Naive B cell (primary cell): ENCODE measurements around the gene ZNF792. TPM values are rescaled to one million over a fixed set of nuclear protein-coding genes. Genes with fewer than 3 reads are reported as not detected.
"Not testable (repeated sequence)": the region's sequence is repeated elsewhere in the genome, so short reads cannot be mapped to it uniquely, and the experiment has no call there.

ENCODE experiments used
- ATAC-seq, 2 donors: fragments of 150-1000 bp; cut with Tn5 transposase; 2 replicates each; pipeline ENCODE4 v1.10.0; 2021; ENCODE audit warnings: low read depth in 2 of 2, mild to moderate bottlenecking in 2 of 2, moderate library complexity in 2 of 2
- DNase-seq: peaks from one replicate; pipeline ENCODE4 v3.0.0; 2022
- H3K27ac Mint-ChIP-seq, 6 donors: one replicate each; pipeline ENCODE4 v1.8.0; 2020 to 2022; ENCODE audit warnings: mild to moderate bottlenecking in 6 of 6, mixed read lengths in 6 of 6, moderate library complexity in 5 of 6, inconsistent platforms in 2 of 6
- H3K27me3 Mint-ChIP-seq, 3 donors: one replicate each; pipeline ENCODE4 v1.8.0; 2021 to 2022; ENCODE audit warnings: mixed read lengths in 3 of 3, mild to moderate bottlenecking in 1 of 3
- H3K36me3 Mint-ChIP-seq, 2 donors: one replicate each; pipeline ENCODE4 v1.8.0; 2020 to 2022; ENCODE audit warnings: mixed read lengths in 2 of 2, inconsistent platforms in 1 of 2, mild to moderate bottlenecking in 1 of 2
- H3K4me1 Mint-ChIP-seq, 3 donors: one replicate each; pipeline ENCODE4 v1.8.0; 2020 to 2022; ENCODE audit warnings: mixed read lengths in 3 of 3, inconsistent platforms in 1 of 3, mild to moderate bottlenecking in 1 of 3, moderate library complexity in 1 of 3
- H3K4me3 Mint-ChIP-seq, 8 donors: one replicate each; pipeline ENCODE4 v1.8.0; 2020 to 2022; ENCODE audit warnings: mild to moderate bottlenecking in 8 of 8, mixed read lengths in 8 of 8, moderate library complexity in 8 of 8, inconsistent platforms in 2 of 8
- H3K9me3 Mint-ChIP-seq, 7 donors: one replicate each; pipeline ENCODE4 v1.8.0; 2020 to 2022; ENCODE audit warnings: mixed read lengths in 7 of 7, mild to moderate bottlenecking in 5 of 7, inconsistent platforms in 2 of 7, moderate library complexity in 1 of 7
- polyA plus RNA-seq, 6 donors: library from polyadenylated mRNA; unstranded; fragments of 300-500 nt; fragmentation: Illumina TruSeq; gene quantifications; one replicate each; pipeline ENCODE4 v1.2.3, GENCODE V29; 2021; ENCODE audit warnings: low read depth in 6 of 6

Gene ZNF792
- 10 to 100 TPM in 2 of 6 donors, 1 to 10 TPM in 4; 6.7 to 14.7 (median 8.8) TPM for polyA plus RNA-seq

- ATAC-seq = peak; percentile 75
- H3K27me3 Mint-ChIP-seq = peaks cover 0 to 11% (median 4%) of the 10 kb centered on the region in 3 donors
- H3K36me3 Mint-ChIP-seq = peaks cover 35 to 36% of the 10 kb centered on the region in 2 donors
- H3K9me3 Mint-ChIP-seq = peaks cover 24 to 69% (median 54%) of the 10 kb centered on the region in 7 donors
- peak within 1 kb of the TSS in 5 of 6 donors; percentile 60 to 94 (median 77) for H3K27ac Mint-ChIP-seq
- peak within 1 kb of the TSS; percentile 87 to 97 (median 94) for H3K4me3 Mint-ChIP-seq
- H3K4me1 Mint-ChIP-seq = peaks cover 30 to 34% (median 30%) of the 10 kb centered on the region in 3 donors
- peak; percentile 29 for DNase-seq
These were observed at the start of gene ZNF792 for GRCh38 chr19:34963573-34964406. ZNF792 (minus strand) TSS chr19:34964229; CDS start chr19:34963662, 567 bp downstream.

- Mint-ChIP-seq H3K27ac (peak overlapping the region in 5 of 6 donors; percentile 68 to 93 (median 84)), H3K9me3 (no peaks in the 10 kb centered on the region), H3K27me3 (no peaks in the 10 kb centered on the region), H3K4me3 (peak overlapping the region in 1 of 8 donors; percentile 49), H3K4me1 (peaks cover 30 to 41% (median 40%) of the 10 kb centered on the region in 3 donors), H3K36me3 (peaks cover 6 to 38% of the 10 kb centered on the region in 2 donors)
- peak; percentile 72 for DNase-seq
- peak; percentile 83 to 89 for ATAC-seq
These were observed 49.2 kb upstream of the ZNF792 start for GRCh38 chr19:35013041-35013819.

GRCh38 chr19:35011737-35012682 is 48.0 kb upstream of the ZNF792 start:
- DNase-seq = no peak
- peak overlapping the region in 1 of 8 donors; percentile 26 for H3K4me3 Mint-ChIP-seq
- H3K9me3 Mint-ChIP-seq = no peaks in the 10 kb centered on the region
- no peaks in the 10 kb centered on the region for H3K27me3 Mint-ChIP-seq
- peaks cover 0 to 27% of the 10 kb centered on the region in 2 donors for H3K36me3 Mint-ChIP-seq
- peaks cover 24 to 35% (median 35%) of the 10 kb centered on the region in 3 donors for H3K4me1 Mint-ChIP-seq
- peak overlapping the region in 3 of 6 donors; percentile 57 to 74 (median 68) for H3K27ac Mint-ChIP-seq
- ATAC-seq = no peak

- Mint-ChIP-seq H3K27me3 (no peaks in the 10 kb centered on the region), H3K4me3 (no peak overlapping the region), H3K27ac (peak overlapping the region in 2 of 6 donors; percentile 74 to 85), H3K9me3 (no peaks in the 10 kb centered on the region), H3K36me3 (peaks cover 4 to 27% of the 10 kb centered on the region in 2 donors), H3K4me1 (peaks cover 30 to 41% (median 39%) of the 10 kb centered on the region in 3 donors)
- ATAC-seq (no peak), DNase-seq (no peak)
These were observed 47.2 kb upstream of the ZNF792 start for GRCh38 chr19:35011091-35011689.

GRCh38 chr19:35009424-35010415 is 45.7 kb upstream of the ZNF792 start:
- H3K36me3 Mint-ChIP-seq = peaks cover 4 to 21% of the 10 kb centered on the region in 2 donors
- H3K27ac Mint-ChIP-seq = peak overlapping the region in 2 of 6 donors; percentile 60 to 85
- H3K9me3 Mint-ChIP-seq = no peaks in the 10 kb centered on the region
- ATAC-seq = no peak
- no peak for DNase-seq
- H3K4me1 Mint-ChIP-seq = peaks cover 30 to 46% (median 32%) of the 10 kb centered on the region in 3 donors
- H3K4me3 Mint-ChIP-seq = no peak overlapping the region
- H3K27me3 Mint-ChIP-seq = no peaks in the 10 kb centered on the region

GRCh38 chr19:35008891-35009341 is 44.9 kb upstream of the ZNF792 start:
- Mint-ChIP-seq H3K27ac (no peak overlapping the region), H3K27me3 (no peaks in the 10 kb centered on the region), H3K4me3 (no peak overlapping the region), H3K9me3 (no peaks in the 10 kb centered on the region), H3K36me3 (peaks cover 4 to 19% of the 10 kb centered on the region in 2 donors), H3K4me1 (peaks cover 30 to 45% (median 30%) of the 10 kb centered on the region in 3 donors)
- no peak for DNase-seq
- ATAC-seq = no peak

GRCh38 chr19:35007427-35007826 is 43.4 kb upstream of the ZNF792 start:
- not testable (repeated sequence) for ATAC-seq, DNase-seq, H3K4me3 Mint-ChIP-seq, H3K36me3 Mint-ChIP-seq, H3K9me3 Mint-ChIP-seq, H3K27me3 Mint-ChIP-seq
- Mint-ChIP-seq H3K27ac (peak overlapping the region in 1 of 6 donors; percentile 15), H3K4me1 (peaks cover 30 to 45% (median 32%) of the 10 kb centered on the region in 3 donors)

- Mint-ChIP-seq H3K4me1 (peaks cover 30 to 45% (median 33%) of the 10 kb centered on the region in 3 donors), H3K9me3 (no peaks in the 10 kb centered on the region), H3K27me3 (no peaks in the 10 kb centered on the region), H3K4me3 (no peak overlapping the region), H3K36me3 (peaks cover 4 to 8% of the 10 kb centered on the region in 2 donors), H3K27ac (peak overlapping the region in 2 of 6 donors; percentile 56)
- DNase-seq = no peak
- ATAC-seq = no peak
These were observed 43.0 kb upstream of the ZNF792 start for GRCh38 chr19:35006999-35007365.

GRCh38 chr19:35006342-35006998 is 42.4 kb upstream of the ZNF792 start:
- no peaks in the 10 kb centered on the region for H3K27me3 Mint-ChIP-seq
- peak overlapping the region in 3 of 6 donors; percentile 19 to 56 (median 44) for H3K27ac Mint-ChIP-seq
- H3K4me1 Mint-ChIP-seq = peaks cover 34 to 49% (median 38%) of the 10 kb centered on the region in 3 donors
- no peaks in the 10 kb centered on the region for H3K9me3 Mint-ChIP-seq
- ATAC-seq (no peak), DNase-seq (no peak)
- H3K36me3 Mint-ChIP-seq = peaks cover 4 to 8% of the 10 kb centered on the region in 2 donors
- H3K4me3 Mint-ChIP-seq = no peak overlapping the region

- not testable (repeated sequence) for H3K4me3 Mint-ChIP-seq, H3K9me3 Mint-ChIP-seq, ATAC-seq, H3K27me3 Mint-ChIP-seq, H3K36me3 Mint-ChIP-seq, DNase-seq
- Mint-ChIP-seq H3K4me1 (peaks cover 39 to 54% (median 43%) of the 10 kb centered on the region in 3 donors), H3K27ac (peak overlapping the region in 2 of 6 donors; percentile 19 to 44)
These were observed 41.9 kb upstream of the ZNF792 start for GRCh38 chr19:35006007-35006341.
